NCI-H2196 (cell line): ENCODE results near the gene MYH10.
"Not testable (repeated sequence)": the region's sequence is repeated elsewhere in the genome, so short reads cannot be mapped to it uniquely, and the experiment has no call there.

Source experiments
- DNase-seq: peaks from one replicate; lab custom pipeline; 2025; ENCODE audit not compliant: unreplicated experiment; lab: John Stamatoyannopoulos, UW

The MYH10 gene

DNA sequence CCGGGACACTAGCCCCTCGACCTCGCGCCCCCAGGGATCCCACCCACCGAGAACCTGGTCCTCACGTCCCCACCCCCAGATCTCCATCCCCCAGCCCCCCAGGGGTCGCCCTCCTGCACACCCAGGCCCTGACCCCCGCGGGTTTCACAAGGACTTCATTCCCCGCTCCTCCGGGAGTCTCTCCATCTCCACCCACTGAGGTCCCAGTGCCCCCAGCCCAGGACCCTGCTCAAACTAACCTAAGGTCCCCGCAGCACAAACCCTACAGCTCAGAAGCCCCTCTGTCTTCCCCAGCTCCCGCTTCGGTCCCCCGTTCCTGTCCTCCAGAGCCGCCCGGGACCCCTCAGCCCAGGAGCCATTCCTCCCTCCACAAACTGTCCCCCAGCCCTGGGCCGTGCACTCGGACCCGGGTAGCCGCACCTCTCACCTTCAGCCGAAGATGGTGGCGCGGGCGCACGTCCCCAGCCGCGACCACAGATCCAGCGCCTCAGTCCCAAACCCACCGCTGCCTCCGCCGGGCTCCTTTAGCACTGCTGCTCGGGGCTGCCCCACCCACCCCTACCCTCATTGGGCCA lies at the start of gene MYH10:
MYH10 (minus strand) TSS at position 499 of the 575 bp plus-strand sequence. CDS start 7,479 bp downstream, outside the sequence.
- no peak for DNase-seq

- DNase-seq = no peak
Observed at GRCh38 chr17:8679126-8679525, 48.6 kb upstream of the MYH10 start.

- DNase-seq = no peak
Observed at GRCh38 chr17:8675306-8675705, 44.8 kb upstream of the MYH10 start.

DNA sequence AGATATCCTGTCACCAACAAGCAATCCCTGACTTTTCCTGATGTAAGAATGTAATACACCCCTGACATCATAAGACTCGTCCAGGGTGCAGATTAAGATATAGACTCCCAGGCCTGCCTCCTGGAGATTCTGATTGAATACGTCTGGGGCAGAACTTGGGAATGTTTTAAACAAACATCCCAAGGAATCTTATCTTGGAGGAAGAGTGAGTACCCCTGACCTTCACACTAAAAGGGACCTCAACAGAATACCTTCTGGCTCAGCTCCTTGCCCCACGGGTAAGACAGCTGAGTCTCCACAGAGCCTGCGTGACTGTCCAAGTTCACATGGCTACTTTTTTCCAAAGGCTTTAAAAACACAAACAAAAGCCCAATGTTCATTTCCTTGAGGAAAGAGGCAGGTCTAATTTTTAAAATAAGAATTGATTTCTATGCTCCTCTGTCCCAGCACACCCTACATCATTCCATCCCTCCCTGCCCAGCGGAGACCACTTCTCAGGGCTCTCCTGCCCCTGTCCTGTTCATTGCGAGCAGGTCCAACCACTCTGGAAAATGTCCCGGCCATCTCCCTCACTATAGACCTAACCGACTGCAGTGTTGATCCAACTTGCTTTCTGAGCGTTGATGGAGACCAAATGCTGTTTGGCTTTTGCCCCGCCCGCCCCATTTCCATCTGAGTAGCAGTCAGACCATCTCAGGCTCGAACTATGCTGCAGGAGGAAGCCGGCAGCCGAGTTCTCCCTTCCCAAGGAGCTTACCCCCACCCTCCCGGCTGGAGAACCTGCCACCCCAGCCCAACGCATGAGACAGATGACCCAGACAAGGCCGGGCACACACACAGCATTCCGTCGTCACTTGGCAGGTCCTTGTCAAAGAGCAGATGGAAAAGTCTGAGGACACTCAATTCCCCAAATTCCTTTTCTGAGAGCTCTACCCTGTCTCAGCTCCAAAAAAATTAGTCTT lies 44.1 kb upstream of the MYH10 start:
- no peak for DNase-seq

GRCh38 chr17:8673612-8674011 lies 43.1 kb upstream of the MYH10 start:
- no peak for DNase-seq

GRCh38 chr17:8672326-8672725 lies 41.8 kb upstream of the MYH10 start:
- no peak for DNase-seq

DNA sequence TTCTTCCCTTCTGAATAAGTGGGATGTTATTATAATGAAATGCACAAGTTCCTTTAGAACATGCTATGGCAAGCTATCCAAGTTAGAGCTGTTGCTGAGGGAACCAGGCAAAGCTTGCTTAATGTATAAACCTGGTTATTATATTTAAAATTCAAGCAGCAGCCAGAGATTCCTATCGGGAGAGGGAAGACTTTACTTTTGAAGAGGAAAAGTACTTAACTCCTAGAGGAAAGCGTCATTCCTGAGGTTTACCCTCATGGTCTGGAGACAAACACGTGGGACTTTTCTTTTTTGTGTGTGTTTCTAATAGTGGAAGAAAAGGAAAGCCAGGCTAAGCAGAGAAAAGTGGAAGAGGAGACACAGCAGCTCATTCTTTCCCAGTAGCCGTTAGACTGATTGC lies 39.9 kb upstream of the MYH10 start:
- no peak for DNase-seq

DNA sequence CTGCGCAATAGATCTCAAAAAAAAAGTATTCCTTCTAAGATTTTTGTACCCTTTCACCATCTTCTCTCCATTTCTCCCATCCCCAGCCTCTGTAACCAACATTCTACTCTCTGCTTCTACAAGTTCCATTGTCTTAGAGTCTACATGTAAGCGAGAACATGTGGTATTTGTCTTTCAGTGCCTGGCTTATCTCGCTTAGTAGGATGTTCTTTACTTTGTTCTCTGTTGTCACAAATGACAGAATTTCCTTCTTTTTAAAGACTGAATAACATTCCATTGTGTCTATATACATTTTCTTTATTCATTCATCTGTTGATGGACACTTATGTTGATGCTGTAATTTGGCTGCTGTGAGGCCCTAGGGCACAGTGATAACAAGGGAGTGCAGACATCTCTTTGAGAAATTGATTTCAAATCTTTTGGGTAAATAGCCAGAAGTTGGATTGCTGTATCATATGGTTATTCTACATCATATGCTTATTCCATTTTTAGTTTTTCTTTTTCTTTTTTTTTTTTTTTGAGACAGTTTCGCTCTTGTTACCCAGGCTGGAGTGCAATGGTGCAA lies 37.7 kb upstream of the MYH10 start:
- DNase-seq = no peak

GRCh38 chr17:8667421-8667820 lies 36.9 kb upstream of the MYH10 start:
- no peak for DNase-seq

DNA sequence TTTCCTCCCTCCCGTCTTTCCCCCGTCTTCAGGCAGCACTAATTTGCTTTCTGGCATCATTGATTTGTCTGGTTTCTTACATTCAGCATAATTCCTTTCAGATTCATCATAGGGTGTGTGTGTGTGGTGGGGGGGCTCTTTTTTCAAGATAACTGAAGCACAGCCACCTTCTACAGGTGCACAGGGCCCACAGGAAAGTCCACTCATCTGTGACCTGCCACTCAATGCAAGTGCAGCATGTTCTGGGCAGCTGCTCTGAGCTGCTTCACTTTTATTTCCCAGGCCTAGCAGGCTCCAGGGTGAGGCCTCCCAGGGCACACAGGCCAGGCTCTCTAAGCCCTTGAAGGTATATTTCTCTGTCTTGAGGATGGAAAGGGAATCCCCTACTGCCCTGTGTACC lies 35.2 kb upstream of the MYH10 start:
- no peak for DNase-seq

DNA sequence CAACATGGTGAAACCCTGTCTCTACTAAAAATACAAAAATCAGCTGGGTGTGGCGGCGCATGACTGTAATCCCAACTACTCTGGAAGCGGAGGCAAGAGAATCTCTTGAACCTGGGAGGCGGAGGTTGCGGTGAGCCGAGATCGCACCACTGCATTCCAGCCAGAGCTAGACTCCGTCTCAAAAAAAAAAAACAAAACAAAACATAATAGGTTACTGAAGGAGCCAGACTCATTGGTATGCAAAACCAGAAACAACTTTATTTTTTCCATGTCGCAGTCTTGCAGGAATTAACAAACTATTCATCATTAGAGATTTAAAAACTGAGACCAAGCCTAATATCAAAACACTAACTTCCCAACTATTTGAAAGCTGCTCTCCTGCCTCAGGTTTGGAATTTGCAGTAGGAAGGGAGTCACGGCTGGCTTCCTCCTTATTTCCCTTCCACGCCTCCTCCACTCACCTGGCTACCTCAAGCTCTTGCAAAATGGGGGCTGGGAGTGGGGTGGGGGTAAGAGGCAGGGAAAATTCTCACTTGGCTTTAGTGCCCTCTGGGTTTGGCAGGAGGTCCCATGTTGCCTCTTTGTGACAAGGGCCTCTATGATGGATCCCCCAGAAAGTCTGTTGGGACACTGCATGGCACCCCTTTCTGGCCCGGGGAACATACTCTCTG lies 34.1 kb upstream of the MYH10 start:
- DNase-seq = no peak

- no peak for DNase-seq
Observed at GRCh38 chr17:8662973-8663372, 32.4 kb upstream of the MYH10 start.

DNA sequence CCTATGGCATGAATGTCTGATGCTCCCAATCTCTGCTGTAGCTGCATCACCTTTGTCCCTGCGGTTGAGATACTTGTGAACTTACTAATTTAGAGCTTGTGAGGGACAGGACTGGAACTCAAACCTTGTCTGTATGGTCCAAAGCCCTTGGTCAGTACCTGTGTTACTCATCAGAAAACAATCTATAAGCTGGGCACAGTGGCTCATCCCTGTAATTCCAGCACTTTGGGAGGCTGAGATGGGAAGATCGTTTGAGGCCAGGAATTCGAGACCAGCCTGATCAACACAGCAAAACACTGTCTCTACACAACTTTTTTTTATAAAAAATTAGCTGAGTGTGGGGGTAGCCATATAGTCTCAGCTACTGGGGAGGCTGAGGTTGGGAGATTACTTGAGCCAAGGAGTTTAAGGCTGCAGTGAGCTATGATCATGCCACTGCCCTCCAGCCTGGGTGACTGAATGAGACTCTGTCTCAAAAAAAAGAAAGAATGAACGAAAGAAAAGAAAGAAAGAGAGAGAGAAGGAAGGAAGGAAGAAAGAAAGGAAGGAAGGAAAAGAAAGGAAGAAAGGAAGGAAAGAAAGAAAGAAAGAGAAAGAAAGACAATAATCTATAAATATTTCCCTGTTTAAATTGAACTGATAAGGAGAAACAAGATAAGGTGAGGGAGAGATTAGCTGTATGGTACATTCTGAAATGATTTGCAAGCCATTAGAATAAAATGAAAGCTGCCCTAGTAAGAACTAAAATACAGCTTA lies 31.7 kb upstream of the MYH10 start:
- DNase-seq = no peak

DNA sequence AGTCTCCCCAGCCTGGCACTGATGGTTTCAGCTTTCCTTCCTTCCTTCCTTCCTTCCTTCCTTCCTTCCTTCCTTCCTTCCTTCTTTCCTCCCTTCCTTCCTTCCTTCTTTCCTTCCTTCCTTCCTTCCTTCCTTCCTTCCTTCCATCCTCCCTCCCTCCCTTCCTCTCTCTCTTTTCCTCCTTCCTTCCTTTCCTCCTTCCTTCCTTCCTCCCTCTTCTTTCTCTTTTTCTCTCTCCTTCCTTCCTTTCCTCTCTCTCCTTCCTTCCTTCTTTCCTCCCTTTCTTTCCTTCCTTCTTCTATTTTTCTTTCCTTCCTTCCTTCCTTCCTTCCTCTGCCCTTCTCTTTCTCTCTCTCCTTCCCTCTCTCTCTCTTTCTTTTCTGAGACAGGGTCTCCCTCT lies 30.2 kb upstream of the MYH10 start:
- DNase-seq = not testable (repeated sequence)

DNA sequence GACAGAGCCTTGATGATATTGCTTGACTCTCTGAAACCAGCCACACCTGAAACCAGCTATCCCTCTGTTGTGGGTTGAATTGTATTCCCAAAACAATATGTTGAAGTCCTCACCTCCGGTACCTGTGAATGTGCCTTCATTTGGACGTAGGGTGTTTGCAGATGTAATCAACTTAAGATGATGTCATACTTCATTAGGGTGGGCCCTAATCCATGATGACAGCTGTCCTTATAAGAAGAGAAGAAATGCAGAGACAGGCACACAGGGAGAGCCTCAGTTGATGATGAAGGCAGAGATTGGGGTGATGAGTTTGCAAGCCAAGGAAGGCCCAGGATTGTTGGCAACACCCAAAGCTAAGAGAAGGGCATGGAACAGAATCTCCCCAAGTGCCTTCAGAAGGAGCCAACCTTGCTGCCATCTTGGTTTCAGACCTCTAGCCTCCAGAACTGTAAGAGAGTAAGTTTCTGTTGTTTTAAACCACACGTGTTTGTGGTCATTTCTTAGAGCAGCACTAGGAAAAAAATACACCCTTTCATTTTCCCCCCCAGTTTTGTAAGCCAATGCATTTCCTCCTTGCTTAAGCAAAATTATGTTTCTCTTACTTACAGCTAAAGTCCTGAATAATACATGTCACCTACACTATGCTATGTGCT lies 29.4 kb upstream of the MYH10 start:
- no peak for DNase-seq

DNA sequence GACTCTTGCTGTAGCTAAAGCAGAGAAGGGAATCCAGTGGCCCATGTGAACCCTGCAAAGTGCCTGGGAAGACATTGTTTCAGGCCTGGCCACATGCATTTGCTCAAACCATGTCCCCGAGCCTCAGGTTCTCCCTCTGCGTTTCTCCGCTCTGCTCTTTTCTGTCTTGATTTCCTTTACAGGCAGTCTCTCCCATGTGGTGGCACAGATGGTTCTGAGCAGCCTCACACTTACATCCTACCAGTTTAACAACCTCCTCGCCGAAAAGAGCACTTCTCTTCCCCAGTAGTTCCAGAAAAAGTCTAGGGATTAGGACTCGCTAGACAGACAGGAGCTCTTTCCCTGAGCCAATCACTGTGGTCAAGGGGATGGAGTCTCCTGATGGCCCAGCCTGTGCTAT lies 28.3 kb upstream of the MYH10 start:
- DNase-seq = no peak

GRCh38 chr17:8656693-8657092 lies 26.2 kb upstream of the MYH10 start:
- DNase-seq = no peak

- no peak for DNase-seq
Observed at GRCh38 chr17:8654822-8655221, 24.3 kb upstream of the MYH10 start.

GRCh38 chr17:8651013-8651412 lies 20.5 kb upstream of the MYH10 start:
- no peak for DNase-seq

DNA sequence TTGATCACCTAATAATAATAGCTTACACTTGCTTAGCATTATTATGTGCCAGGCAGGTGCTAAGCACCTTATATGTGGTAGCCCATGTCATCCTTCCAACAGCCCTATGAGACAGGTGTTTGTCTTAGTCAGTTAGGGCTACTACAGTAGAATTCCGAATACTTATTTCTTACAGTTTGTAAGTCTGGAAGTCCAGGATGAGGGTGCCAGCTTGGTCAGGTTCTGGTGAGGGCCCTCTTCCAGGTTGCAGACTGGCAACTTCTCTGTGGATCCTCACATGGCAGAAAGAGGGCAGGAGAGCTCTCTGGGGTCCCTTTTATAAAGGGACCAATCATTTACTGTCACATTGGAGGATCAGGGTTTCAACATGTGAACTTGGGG lies 19.6 kb upstream of the MYH10 start:
- no peak for DNase-seq
